Measurements from ENCODE around the gene CCDC97. TPM values are rescaled to one million over a fixed set of nuclear protein-coding genes. Genes with fewer than 3 reads are reported as not detected.
A peak's percentile ranks its signal among the peaks of the same experiment; 100 is the strongest.

Gene CCDC97
- polyA plus RNA-seq, 1 of the 3 experiments (the other 2 are of a cell fraction) = 9.6 TPM

DNA sequence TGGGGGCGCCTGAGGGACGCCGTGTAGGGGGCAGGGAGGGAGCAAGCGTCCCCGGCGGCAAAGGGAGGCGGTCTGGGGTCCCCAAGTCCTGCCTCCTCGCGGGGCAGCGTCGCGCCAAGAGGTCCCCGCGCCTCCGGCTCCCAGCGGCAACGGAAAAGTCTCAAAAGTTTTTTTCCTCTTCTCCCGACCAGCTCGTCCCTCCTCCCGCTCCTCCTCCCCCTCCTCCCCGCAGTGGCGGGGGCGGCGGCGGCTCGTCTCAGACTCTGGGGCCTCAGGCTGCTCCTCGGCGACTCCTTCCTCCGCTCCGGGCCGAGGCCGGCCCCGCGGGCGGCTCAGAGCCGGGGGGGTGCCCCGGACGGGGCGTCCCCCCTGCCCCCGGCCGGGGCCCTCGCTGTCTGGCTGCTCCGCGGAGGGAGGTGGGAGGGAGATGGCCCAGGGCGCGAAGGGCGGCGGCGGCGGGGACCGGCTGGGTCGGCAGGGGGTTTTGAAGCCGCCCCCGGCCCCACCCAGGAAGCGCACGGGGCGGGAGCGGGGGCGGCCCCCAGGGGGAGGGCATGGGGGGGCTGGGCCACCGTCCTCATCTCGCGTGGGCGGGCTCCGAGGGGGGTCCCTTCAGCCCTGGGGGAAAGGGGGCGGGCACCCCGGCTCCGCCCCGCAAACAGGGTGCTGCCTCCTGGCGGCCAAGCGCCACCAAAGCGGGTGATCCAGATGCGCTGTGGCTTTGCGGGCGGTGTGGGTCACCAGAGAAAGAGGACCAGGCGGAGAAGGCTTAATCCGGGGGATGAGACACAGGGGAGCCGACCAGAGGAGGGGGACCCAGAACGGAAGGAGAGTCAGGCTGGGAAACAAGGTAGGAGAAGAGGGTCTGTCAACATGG, 43.7 kb downstream of the CCDC97 start, which contains the start of gene TGFB1:
TGFB1 (minus strand) TSS at position 457 of the 877 bp plus-strand sequence. CDS start 878 bp downstream, outside the sequence.
- H3K79me2 ChIP-seq (ENCODE audit: insufficient read depth) = peaks cover 49% of the 10 kb centered on the region
- peak within 1 kb of the TSS; percentile 99 for H3K4me2 ChIP-seq
- peaks cover 0 to 34% of the 10 kb centered on the region in 2 experiments; a peak in 2 of 4 replicates for H3K4me1 ChIP-seq (ENCODE audit: control insufficient read depth in 1 of 2, insufficient read depth in 2 of 2, low read depth in 1 of 2, low read length in 1 of 2)
- peak; percentile 96 for DNase-seq
- no peaks in the 10 kb centered on the region for H3K27me3 ChIP-seq (ENCODE audit: insufficient read depth)
- peaks cover 45% of the 10 kb centered on the region for H4K20me1 ChIP-seq (ENCODE audit: insufficient read depth)
- no peaks in the 10 kb centered on the region for H3K9me3 ChIP-seq
- ChIA-PET CTCF (interaction anchor here (0.6 to 3.6 kb wide), 16 partner anchors 9 to 151 kb away, joined by 3 to 29 read pairs (median 6); partner anchors contain the start of gene B9D2), POLR2A (interaction anchor here (1.6 kb wide), 1 partner anchor 10 kb away, joined by 4 read pairs; the partner anchor contains the start of gene B9D2)
- peak within 1 kb of the TSS; percentile 11 to 79 for H3K27ac ChIP-seq (ENCODE audit: low read depth in 2 of 2, low read length in 1 of 2)
- peaks cover 0 to 13% of the 10 kb centered on the region in 2 experiments for H3K36me3 ChIP-seq (replicated peaks in 1 of 2; ENCODE audit: control insufficient read depth in 1 of 2, insufficient read depth in 2 of 2, low read length in 1 of 2)
- no peak within 1 kb of the TSS for H2AFZ ChIP-seq (ENCODE audit: low read depth)
- peak within 1 kb of the TSS; percentile 92 for H3K9ac ChIP-seq
- H3K4me3 ChIP-seq (ENCODE audit: low read depth in 2 of 2, low read length in 1 of 2) = peak within 1 kb of the TSS; percentile 65 to 99
- H3F3A ChIP-seq (replicated peaks; ENCODE audit: insufficient read depth) = peaks cover 9% of the 10 kb centered on the region
- H3K9me2 ChIP-seq = no peaks in the 10 kb centered on the region
- WGBS (ENCODE audit: low lambda C conversion rate) = under 1% methylated on average over 38 of the region's 78 CpGs
- TF ChIP-seq, protein P1, sequence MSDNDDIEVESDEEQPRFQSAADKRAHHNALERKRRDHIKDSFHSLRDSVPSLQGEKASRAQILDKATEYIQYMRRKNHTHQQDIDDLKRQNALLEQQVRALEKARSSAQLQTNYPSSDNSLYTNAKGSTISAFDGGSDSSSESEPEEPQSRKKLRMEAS (IDR thresholded peaks at IDR 0.05; ENCODE audit: low read depth) = peak; percentile 13; the same call in 1 of the 2 replicates
- TF ChIP-seq TCF12 (IDR thresholded peaks at IDR 0.05) (peak; percentile 36; the same call in 1 of the 2 replicates), TEAD4 (IDR thresholded peaks at IDR 0.05; ENCODE audit: borderline replicate concordance, insufficient read depth) (no peak), RCOR1 (IDR thresholded peaks at IDR 0.05; ENCODE audit: low read length) (no peak), EP300 (IDR thresholded peaks at IDR 0.05; ENCODE audit: borderline replicate concordance in 1 of 2, low read depth in 1 of 2, low read length in 1 of 2) (no peak), TAF1 (IDR thresholded peaks at IDR 0.05; ENCODE audit: borderline replicate concordance, low read depth, low read length) (peak; percentile 40), RAD21 (IDR thresholded peaks at IDR 0.05; ENCODE audit: low read length) (peak; percentile 52), FOXJ3 (CRISPR knock-in tag; IDR thresholded peaks at IDR 0.05) (no peak), NFIC (IDR thresholded peaks at IDR 0.05; ENCODE audit: borderline replicate concordance) (peak; percentile 14; the same call in 1 of the 2 replicates), EZH2phosphoT487 (IDR thresholded peaks at IDR 0.05; ENCODE audit: borderline replicate concordance, low read depth) (no peak), CHD2 (IDR thresholded peaks at IDR 0.05; ENCODE audit: low read length, partially characterized antibody) (peak; percentile 84), SMC3 (IDR thresholded peaks at IDR 0.05; ENCODE audit: low read depth, low read length) (peak; percentile 57), RXRA (IDR thresholded peaks at IDR 0.05; ENCODE audit: borderline replicate concordance, low read depth) (no peak), NRF1 (IDR thresholded peaks at IDR 0.05; ENCODE audit: low read depth, low read length) (no peak)
- TF ChIP-seq, protein P2, sequence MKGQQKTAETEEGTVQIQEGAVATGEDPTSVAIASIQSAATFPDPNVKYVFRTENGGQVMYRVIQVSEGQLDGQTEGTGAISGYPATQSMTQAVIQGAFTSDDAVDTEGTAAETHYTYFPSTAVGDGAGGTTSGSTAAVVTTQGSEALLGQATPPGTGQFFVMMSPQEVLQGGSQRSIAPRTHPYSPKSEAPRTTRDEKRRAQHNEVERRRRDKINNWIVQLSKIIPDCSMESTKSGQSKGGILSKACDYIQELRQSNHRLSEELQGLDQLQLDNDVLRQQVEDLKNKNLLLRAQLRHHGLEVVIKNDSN (IDR thresholded peaks at IDR 0.05; ENCODE audit: borderline replicate concordance, low read depth) = no peak
- TF ChIP-seq, protein P3, sequence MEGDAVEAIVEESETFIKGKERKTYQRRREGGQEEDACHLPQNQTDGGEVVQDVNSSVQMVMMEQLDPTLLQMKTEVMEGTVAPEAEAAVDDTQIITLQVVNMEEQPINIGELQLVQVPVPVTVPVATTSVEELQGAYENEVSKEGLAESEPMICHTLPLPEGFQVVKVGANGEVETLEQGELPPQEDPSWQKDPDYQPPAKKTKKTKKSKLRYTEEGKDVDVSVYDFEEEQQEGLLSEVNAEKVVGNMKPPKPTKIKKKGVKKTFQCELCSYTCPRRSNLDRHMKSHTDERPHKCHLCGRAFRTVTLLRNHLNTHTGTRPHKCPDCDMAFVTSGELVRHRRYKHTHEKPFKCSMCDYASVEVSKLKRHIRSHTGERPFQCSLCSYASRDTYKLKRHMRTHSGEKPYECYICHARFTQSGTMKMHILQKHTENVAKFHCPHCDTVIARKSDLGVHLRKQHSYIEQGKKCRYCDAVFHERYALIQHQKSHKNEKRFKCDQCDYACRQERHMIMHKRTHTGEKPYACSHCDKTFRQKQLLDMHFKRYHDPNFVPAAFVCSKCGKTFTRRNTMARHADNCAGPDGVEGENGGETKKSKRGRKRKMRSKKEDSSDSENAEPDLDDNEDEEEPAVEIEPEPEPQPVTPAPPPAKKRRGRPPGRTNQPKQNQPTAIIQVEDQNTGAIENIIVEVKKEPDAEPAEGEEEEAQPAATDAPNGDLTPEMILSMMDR (IDR thresholded peaks at IDR 0.05) = peak; percentile 88
- TF ChIP-seq, protein P4, sequence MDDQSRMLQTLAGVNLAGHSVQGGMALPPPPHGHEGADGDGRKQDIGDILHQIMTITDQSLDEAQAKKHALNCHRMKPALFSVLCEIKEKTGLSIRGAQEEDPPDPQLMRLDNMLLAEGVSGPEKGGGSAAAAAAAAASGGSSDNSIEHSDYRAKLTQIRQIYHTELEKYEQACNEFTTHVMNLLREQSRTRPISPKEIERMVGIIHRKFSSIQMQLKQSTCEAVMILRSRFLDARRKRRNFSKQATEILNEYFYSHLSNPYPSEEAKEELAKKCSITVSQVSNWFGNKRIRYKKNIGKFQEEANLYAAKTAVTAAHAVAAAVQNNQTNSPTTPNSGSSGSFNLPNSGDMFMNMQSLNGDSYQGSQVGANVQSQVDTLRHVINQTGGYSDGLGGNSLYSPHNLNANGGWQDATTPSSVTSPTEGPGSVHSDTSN (IDR thresholded peaks at IDR 0.05) = peak; percentile 12; the same call in 1 of the 2 replicates
- TF ChIP-seq, protein P5, sequence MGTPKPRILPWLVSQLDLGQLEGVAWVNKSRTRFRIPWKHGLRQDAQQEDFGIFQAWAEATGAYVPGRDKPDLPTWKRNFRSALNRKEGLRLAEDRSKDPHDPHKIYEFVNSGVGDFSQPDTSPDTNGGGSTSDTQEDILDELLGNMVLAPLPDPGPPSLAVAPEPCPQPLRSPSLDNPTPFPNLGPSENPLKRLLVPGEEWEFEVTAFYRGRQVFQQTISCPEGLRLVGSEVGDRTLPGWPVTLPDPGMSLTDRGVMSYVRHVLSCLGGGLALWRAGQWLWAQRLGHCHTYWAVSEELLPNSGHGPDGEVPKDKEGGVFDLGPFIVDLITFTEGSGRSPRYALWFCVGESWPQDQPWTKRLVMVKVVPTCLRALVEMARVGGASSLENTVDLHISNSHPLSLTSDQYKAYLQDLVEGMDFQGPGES (IDR thresholded peaks at IDR 0.05; ENCODE audit: low read depth, low read length) = no peak
- TF ChIP-seq, protein P6, sequence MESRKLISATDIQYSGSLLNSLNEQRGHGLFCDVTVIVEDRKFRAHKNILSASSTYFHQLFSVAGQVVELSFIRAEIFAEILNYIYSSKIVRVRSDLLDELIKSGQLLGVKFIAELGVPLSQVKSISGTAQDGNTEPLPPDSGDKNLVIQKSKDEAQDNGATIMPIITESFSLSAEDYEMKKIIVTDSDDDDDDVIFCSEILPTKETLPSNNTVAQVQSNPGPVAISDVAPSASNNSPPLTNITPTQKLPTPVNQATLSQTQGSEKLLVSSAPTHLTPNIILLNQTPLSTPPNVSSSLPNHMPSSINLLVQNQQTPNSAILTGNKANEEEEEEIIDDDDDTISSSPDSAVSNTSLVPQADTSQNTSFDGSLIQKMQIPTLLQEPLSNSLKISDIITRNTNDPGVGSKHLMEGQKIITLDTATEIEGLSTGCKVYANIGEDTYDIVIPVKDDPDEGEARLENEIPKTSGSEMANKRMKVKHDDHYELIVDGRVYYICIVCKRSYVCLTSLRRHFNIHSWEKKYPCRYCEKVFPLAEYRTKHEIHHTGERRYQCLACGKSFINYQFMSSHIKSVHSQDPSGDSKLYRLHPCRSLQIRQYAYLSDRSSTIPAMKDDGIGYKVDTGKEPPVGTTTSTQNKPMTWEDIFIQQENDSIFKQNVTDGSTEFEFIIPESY (IDR thresholded peaks at IDR 0.05; ENCODE audit: borderline replicate concordance, low read depth) = peak; percentile 91
- TF ChIP-seq, protein P7, sequence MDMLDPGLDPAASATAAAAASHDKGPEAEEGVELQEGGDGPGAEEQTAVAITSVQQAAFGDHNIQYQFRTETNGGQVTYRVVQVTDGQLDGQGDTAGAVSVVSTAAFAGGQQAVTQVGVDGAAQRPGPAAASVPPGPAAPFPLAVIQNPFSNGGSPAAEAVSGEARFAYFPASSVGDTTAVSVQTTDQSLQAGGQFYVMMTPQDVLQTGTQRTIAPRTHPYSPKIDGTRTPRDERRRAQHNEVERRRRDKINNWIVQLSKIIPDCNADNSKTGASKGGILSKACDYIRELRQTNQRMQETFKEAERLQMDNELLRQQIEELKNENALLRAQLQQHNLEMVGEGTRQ (IDR thresholded peaks at IDR 0.05; ENCODE audit: borderline replicate concordance, low read depth, low read length) = no peak

Measured in SK-N-SH (cell line).